ENCODE measurements around the gene PRXL2B.

The PRXL2B gene

GRCh38 chr1:2632051-2632430 lies 45.5 kb downstream of the PRXL2B start:
- TF ChIP-seq, protein P1, sequence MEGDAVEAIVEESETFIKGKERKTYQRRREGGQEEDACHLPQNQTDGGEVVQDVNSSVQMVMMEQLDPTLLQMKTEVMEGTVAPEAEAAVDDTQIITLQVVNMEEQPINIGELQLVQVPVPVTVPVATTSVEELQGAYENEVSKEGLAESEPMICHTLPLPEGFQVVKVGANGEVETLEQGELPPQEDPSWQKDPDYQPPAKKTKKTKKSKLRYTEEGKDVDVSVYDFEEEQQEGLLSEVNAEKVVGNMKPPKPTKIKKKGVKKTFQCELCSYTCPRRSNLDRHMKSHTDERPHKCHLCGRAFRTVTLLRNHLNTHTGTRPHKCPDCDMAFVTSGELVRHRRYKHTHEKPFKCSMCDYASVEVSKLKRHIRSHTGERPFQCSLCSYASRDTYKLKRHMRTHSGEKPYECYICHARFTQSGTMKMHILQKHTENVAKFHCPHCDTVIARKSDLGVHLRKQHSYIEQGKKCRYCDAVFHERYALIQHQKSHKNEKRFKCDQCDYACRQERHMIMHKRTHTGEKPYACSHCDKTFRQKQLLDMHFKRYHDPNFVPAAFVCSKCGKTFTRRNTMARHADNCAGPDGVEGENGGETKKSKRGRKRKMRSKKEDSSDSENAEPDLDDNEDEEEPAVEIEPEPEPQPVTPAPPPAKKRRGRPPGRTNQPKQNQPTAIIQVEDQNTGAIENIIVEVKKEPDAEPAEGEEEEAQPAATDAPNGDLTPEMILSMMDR (IDR thresholded peaks at IDR 0.05; ENCODE audit: low read depth, low read length): no peak
- no peak for DNase-seq (ENCODE audit: extremely low read depth, low read depth)

DNA sequence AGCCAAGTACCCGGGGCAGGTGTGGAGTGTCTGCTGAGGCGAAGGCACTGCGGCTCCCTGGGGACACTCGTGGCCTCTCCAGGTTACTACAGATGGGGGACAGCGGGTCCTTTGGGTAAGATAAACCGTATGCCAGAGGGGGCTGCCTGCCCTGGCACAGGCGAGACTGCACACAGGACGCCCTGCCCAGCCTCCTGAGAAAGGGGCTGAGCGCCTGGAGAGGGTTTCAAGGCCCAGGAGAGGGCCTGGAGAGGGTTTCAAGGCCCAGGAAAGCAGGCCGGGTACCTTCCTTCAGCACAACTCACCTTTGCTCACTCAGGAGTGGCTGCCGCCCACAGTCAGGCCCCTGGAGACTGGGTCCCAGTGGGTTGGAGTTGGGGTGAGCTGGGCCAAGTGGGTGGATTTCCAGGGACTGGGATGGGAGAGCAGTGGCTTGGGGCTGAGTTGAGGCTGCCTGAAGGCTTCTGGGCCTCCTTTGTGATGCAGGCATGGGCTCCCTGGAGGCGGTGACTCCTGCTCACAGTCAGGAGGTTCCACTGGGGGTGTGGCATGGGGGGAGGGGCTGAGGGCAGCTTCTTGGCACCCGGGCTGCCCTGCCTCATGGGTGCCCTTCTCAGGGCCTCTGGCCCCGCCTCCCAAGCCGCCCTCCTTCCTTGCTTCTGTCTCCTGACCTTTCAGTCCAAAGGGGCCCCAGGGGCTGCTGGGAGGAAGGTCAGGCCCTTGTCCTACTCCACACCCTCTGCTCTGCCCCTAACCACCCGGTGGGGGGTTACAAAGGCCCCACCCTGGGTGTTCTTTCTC lies 46.2 kb downstream of the PRXL2B start, which contains the start of gene MMEL1:
Gene MMEL1, minus strand, starts transcription at position 456 of the 801 bp plus-strand sequence. CDS start 3,532 bp downstream, outside the sequence.
- DNase-seq (ENCODE audit: extremely low read depth, low read depth): no peak
- TF ChIP-seq, protein P1 (IDR thresholded peaks at IDR 0.05; ENCODE audit: low read depth, low read length): no peak

GRCh38 chr1:2633366-2633935 lies 46.9 kb downstream of the PRXL2B start:
- TF ChIP-seq, protein P1 (IDR thresholded peaks at IDR 0.05; ENCODE audit: low read depth, low read length): no peak
- no peak for DNase-seq (ENCODE audit: extremely low read depth, low read depth)

GRCh38 chr1:2633936-2634491 lies 47.4 kb downstream of the PRXL2B start:
- TF ChIP-seq, protein P1 (IDR thresholded peaks at IDR 0.05; ENCODE audit: low read depth, low read length): no peak
- DNase-seq (ENCODE audit: extremely low read depth, low read depth): no peak

DNA sequence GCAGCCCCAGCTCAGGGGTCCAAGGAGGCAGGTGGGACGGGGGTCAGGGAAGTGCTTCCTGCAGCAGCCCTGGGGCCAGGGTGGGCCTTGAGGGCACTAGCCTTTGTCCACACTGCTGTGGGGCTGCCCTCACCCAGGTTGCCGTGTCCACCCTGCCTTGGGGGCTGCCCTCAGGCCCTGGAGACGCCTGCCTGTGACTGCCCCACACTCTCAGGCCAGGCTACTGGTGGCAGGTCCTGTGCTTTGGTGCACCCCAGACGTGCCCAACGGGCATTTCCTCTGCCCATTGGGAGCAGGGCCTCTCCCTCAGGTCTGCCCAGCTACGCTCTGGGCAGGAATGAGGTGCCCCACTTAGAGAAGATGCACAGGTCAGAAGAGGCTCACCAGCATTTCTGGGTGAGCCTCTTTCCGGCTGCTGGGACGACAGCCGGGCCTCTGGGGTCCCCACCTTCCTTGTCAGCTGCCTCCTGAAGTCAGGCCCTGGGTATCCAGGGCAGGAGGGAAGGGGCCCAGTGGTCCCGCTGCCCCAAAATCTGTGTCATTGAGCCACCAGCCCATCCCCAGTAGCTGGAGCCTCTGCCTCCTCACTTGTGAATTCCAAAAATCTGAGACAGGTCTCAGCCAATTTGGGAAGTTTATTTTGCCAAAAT lies 48.9 kb downstream of the PRXL2B start:
- TF ChIP-seq, protein P1 (IDR thresholded peaks at IDR 0.05; ENCODE audit: low read depth, low read length): no peak
- no peak for DNase-seq (ENCODE audit: extremely low read depth, low read depth)

DNA sequence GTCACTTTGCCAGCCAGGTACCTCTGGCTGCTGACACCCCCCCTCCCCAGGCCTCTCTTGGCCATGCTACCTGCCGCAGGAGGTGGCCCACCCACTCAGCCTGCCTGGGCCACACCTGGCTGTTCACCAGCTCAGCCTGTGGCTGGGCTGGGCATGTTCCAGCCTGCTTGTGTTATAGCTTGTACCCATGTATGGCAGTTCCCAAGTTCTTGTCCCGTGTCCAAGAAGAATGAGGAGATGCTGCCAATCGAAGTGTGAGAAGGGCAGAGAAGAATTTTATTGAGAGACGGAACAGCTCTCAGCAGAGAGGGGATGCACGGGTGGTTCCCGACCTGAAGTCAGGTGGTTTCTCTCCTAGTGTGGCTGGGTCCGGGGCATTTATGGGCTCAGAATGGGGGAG lies 50.2 kb downstream of the PRXL2B start:
- no peak for DNase-seq (ENCODE audit: extremely low read depth, low read depth)
- TF ChIP-seq, protein P1 (IDR thresholded peaks at IDR 0.05; ENCODE audit: low read depth, low read length): no peak
